GM21717 (cell line): ENCODE measurements around the gene TRIM41.
"Not testable (repeated sequence)": the region's sequence is repeated elsewhere in the genome, so short reads cannot be mapped to it uniquely, and the experiment has no call there.

Experiments
- ATAC-seq: cut with Tn5 transposase; IDR thresholded peaks from one replicate; pipeline ENCODE4 v1.9.1; 2021; ENCODE audit warnings: mild to moderate bottlenecking, moderate library complexity; ENCODE audit not compliant: unreplicated experiment

Gene TRIM41

GRCh38 chr5:181192337-181193046, 30.6 kb upstream of the TRIM41 start:
- no peak for ATAC-seq

GRCh38 chr5:181193656-181194055, 29.4 kb upstream of the TRIM41 start:
- no peak for ATAC-seq

DNA sequence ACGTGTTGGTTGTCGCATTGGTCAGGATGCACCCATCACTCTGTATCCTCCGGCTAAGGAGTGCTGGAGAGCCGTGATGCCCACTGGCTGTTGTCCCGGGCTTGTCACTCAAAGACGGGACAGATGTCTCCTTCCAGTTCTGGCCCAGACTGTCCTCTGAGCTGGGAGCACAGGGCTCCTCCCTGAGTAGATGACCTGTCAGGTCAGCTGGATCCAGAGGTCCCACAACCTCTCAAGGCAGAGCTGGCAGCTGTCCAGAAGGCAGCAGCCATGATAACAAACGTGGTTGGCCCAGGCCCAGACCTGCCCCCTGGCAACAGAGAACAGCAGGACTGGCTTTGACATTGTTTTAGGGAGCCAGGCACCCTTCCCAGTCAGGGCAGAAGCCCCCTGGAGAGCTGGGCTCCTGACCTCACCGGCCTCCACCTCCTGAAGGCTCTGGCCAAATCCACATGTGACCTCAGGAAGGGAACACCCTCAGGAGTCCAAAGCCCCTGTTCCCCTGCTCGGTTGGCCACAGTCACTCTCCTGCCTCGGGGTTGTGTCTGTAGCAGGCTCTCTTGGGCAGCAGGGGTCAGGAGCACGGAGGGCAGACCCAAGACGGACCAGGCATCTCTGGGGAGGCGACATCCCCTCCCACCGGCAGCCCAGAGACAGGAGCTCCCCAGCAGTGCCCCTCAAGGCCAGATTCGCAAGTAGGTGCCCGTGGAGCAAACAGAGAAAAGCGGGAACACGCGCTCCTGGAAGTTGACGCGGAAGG, 28.4 kb upstream of the TRIM41 start:
- ATAC-seq: no peak

GRCh38 chr5:181195249-181195761, 27.8 kb upstream of the TRIM41 start:
- no peak for ATAC-seq

GRCh38 chr5:181197326-181197951, 25.6 kb upstream of the TRIM41 start:
- ATAC-seq: no peak

GRCh38 chr5:181198106-181198685, 24.9 kb upstream of the TRIM41 start:
- ATAC-seq: no peak

GRCh38 chr5:181198905-181199519, 24.1 kb upstream of the TRIM41 start:
- ATAC-seq: peak; percentile 51

GRCh38 chr5:181199881-181200638, 23.0 kb upstream of the TRIM41 start:
- ATAC-seq: no peak

GRCh38 chr5:181200816-181201215, 22.3 kb upstream of the TRIM41 start:
- no peak for ATAC-seq

DNA sequence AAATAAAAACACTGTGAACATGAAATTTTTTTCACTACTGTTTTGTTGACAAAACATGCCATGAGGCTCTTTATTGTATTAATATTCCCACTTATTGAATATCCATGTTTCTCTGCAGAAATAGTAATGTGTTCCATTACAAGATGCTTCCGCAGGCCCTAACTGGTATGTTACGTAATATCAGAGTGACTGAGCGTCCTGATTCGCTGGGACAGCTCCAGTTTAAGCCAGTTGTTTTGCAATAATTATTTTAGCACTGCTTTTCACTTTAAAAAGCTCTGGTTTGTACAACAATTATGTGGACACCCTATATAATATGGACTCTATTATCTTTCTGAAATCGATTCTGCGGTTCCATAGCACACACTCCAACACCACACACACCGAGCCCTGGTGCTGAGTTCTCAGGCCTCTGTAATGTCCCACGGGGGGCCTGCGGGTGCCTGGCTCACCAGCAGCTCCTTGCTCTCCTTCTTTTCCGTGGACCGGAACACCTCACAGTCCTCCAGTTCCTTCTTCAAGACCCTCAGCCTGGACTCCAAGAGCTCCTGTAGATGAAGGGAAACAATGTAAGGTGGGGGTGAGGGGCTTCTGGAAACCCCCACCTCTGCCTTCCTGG, 19.9 kb upstream of the TRIM41 start:
- ATAC-seq: no peak

DNA sequence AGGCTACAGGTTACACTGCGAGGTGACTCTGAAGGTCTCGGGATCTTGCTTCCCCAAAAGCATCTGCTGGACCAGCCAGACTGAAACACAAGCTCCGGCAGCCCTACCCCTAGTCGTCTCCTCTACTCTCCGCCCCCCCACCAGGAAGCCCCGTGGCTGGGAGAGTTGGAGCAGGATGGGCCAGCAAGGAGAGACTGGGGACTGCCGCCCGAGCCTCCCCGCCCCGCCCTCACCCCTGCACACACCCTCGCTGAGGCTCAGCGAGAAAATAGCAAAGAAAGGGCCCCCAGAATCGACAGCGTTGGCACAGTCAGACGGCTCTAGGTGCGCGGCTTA, 19.3 kb upstream of the TRIM41 start:
- ATAC-seq: no peak

GRCh38 chr5:181204113-181204825, 18.8 kb upstream of the TRIM41 start:
- no peak for ATAC-seq

DNA sequence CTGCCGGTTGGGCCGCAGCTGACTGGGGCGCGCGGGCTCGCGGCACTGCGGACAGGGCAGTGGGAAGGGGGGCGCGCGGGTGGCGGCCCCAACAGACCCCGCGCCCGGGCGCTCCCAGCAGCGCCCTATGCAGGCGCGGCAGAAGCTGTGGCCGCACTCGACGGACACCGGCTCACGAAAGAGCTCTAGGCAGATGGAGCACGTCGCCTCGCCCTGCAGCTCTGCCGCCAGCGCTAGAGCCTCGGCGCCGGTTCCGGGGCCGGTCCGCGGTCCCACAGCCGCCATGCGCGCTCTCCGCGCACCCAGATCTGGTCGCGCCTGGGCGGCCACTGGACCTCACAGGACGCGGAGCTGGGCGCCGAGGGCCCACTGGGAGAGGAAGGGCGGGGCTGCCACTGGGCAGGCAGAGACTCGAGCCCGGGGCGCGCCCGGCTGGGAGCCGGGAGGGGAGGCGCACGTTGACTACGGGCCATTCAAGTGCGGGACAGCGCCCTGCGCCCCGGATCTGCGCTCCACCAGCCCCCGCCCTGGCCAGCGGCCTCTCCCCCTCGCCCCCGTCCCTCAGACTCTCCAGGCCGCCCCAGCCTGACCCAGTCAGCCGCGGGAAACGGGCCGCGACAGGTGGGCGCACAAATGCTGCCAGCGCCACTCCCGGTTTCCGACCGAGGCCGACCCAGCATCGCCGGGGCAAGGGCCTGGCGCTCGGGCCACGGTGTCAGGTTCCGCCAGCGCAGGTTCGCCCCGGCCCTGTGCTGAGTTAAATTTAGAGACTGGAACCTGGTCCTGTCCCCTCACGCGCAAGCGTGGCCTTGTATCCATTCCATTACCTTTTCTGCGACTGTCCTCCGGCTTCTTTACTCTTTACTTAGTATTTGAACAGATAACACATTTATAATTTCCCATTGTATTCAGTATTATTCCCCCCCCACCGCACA, 18.0 kb upstream of the TRIM41 start, which contains the start of gene TRIM7:
TSS of gene TRIM7 (minus strand) at position 371 of the 935 bp plus-strand sequence. CDS start at position 285, 86 bp downstream.
- no peak for ATAC-seq

GRCh38 chr5:181205761-181206649, 17.1 kb upstream of the TRIM41 start:
- ATAC-seq: no peak

DNA sequence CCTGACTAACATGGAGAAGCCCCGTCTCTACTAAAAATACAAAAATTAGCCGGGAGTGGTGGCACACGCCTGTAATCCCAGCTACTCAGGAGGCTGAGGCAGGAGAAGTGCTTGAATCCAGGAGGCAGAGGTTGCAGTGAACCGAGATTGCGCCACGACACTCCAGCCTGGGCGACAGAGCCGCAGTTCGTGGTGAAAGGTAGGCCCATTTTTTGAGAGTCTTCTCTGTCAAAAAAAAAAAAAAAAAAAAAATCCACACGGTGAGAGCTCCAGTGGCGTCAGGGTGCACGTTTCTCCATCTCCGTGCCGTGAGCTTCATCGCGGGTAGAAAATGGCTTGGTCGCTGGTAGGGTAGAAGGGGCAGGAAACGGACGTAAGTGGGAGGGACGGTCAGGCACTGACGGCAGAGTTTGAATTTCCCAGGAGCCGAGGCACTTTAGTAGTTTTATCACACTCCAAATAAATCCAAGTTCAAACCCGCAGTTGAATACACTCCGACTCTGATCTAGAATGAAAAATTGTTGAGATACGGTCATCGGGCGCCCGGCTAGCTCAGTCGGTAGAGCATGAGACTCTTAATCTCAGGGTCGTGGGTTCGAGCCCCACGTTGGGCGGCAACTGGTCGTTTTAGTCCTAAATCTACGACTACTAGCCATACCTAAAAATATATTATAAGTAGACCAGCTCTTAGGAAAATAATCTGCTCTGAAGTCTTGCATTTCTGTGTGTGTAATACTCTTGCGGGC, 15.7 kb upstream of the TRIM41 start:
- ATAC-seq: peak; percentile 38

- no peak for ATAC-seq
These were observed 15.2 kb upstream of the TRIM41 start for GRCh38 chr5:181207960-181208253.

DNA sequence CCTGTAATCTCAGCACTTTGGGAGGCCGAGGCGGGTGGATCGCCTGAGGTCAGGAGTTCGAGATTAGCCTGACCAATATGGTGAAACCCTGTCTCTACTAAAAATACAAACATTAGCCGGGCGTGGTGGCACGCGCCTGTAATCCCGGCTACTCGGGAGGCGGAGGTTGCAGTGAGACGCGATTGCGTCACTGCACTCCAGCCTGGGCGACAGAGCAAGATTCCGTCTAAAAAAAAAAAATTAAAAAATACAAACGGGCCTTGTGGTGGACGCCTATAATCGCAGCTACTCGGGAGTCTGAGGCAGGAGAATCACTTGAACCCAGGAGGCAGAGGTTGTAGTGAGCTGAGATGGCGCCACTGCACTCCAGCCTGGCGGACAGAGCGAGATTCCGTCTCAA, 14.1 kb upstream of the TRIM41 start:
- ATAC-seq: not testable (repeated sequence)
